GM18499 (cell line): Measurements from ENCODE around the gene BCR.

Experiments used
- ATAC-seq: cut with Tn5 transposase; IDR thresholded peaks from one replicate; pipeline ENCODE4 v1.9.1; 2021; ENCODE audit warnings: moderate number of reproducible peaks; ENCODE audit not compliant: insufficient read depth, unreplicated experiment

BCR gene

GRCh38 chr22:23168391-23169042, 11.8 kb upstream of the BCR start:
- ATAC-seq: no peak

- ATAC-seq: no peak
Observed at GRCh38 chr22:23169043-23169406, 11.3 kb upstream of the BCR start.

- ATAC-seq: no peak
Observed at GRCh38 chr22:23175817-23176644, 4.3 kb upstream of the BCR start.

GRCh38 chr22:23176645-23177027, 3.7 kb upstream of the BCR start:
- no peak for ATAC-seq

GRCh38 chr22:23177197-23177596, 3.1 kb upstream of the BCR start:
- no peak for ATAC-seq

GRCh38 chr22:23178512-23179254, 1.6 kb upstream of the BCR start:
- ATAC-seq: no peak

- no peak for ATAC-seq
Observed at GRCh38 chr22:23179381-23180299, 669 bp upstream of the BCR start.

GRCh38 chr22:23180893-23181720, 798 bp downstream of the BCR start:
- ATAC-seq: no peak

- ATAC-seq: no peak
Observed at GRCh38 chr22:23181721-23182308, 1.5 kb downstream of the BCR start.

- no peak for ATAC-seq
Observed at GRCh38 chr22:23182309-23183060, 2.2 kb downstream of the BCR start.

GRCh38 chr22:23183061-23183698, 2.9 kb downstream of the BCR start:
- ATAC-seq: no peak

- no peak for ATAC-seq
Observed at GRCh38 chr22:23184100-23184763, 3.9 kb downstream of the BCR start.

- no peak for ATAC-seq
Observed at GRCh38 chr22:23184764-23185113, 4.4 kb downstream of the BCR start.

GRCh38 chr22:23187211-23187610, 6.9 kb downstream of the BCR start:
- no peak for ATAC-seq

GRCh38 chr22:23187871-23188700, 7.8 kb downstream of the BCR start:
- ATAC-seq: no peak

- ATAC-seq: no peak
Observed at GRCh38 chr22:23190526-23190925, 10.2 kb downstream of the BCR start.

GRCh38 chr22:23192133-23192532, 11.8 kb downstream of the BCR start:
- ATAC-seq: no peak
